HG03060 (cell line): ENCODE data around the gene MUC5AC.
"Not testable (repeated sequence)": the region's sequence is repeated elsewhere in the genome, so short reads cannot be mapped to it uniquely, and the experiment has no call there.

Experiments used
- ATAC-seq: cut with Tn5 transposase; IDR thresholded peaks from one replicate; pipeline ENCODE4 v1.9.1; 2021; ENCODE audit warnings: low read depth, moderate number of reproducible peaks; ENCODE audit not compliant: unreplicated experiment

Gene MUC5AC

DNA sequence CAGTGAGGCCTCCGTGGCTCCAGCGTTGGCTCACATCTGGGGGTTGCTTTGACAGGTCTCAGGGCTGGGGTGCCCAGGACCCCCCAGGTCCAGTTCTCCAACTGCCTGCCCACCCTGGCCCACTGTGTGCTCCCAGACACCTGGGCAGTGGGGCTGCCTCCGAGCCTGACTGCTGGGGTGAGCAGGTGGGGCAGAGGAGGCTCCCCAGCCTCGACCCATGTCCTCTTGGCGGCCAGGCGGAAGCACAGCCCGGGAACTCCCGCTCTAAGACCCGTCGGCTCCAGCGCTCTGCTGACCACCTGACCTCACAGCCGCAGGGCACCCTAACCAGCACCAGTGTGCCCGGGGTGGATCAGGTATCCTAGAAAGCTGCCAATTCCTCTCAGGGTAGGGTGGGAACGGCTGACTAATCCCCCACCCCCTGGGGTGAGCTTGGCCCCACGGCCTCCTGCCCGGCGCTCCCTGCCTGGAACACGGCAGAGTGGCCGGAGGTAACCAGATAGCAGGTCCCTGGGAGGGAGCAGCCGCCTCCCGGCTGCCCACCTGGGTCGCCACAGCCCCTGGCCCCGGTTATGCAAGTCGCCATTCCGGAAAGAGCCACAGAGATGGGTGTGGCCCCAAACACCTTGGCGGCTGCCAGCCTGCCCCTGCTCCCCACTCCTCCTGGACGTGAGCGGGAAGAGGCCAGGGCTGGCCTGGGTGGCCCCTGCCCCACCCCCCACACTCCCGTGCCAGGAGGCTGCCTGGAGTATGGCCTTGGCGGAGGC is 45.9 kb downstream of the MUC5AC start:
- ATAC-seq: no peak

GRCh38 chr11:1204381-1205101 is 46.8 kb downstream of the MUC5AC start:
- ATAC-seq: no peak

DNA sequence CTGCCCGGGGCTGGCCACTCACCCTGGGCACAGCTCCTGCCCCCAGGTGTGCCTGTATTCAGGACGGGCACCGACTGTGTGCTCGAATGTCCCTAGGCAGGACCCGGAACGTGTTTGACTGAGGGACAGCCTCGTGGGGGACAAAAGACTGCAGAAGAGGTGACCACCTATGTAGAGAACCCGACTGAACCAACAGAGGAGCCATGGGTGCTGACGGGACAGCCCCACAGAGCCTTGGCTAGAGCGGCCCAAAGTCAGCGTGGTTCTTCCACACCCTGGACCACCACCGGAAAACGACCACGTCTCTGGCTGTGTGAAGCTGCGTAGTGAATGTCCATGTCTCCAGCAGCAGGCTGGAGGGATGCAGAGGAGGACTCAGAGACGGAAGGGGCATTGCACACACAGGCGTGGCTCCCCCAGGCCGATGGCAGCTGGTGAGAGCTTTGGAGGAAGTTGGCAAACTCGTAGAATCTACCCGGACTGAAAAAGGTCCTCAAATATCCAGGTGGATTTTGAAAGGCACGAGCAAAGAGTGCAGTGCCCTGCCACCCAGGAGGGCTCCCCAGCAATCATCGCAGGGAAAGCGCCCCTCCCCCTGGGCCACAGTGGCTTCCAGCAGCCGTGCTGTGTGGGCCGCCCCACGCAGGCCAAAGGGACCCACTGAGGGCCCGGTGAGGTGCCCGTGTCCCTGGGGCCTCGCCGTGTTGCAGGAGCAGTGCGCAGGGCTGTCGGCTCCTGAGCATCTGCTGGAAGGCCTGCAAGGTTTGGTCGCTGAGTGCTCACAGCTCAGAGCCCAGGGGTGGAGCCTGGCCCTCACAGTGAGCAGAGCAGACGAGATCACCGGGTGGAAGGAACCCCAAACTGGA is 47.6 kb downstream of the MUC5AC start:
- ATAC-seq: no peak

GRCh38 chr11:1205987-1206331 is 48.2 kb downstream of the MUC5AC start:
- no peak for ATAC-seq

DNA sequence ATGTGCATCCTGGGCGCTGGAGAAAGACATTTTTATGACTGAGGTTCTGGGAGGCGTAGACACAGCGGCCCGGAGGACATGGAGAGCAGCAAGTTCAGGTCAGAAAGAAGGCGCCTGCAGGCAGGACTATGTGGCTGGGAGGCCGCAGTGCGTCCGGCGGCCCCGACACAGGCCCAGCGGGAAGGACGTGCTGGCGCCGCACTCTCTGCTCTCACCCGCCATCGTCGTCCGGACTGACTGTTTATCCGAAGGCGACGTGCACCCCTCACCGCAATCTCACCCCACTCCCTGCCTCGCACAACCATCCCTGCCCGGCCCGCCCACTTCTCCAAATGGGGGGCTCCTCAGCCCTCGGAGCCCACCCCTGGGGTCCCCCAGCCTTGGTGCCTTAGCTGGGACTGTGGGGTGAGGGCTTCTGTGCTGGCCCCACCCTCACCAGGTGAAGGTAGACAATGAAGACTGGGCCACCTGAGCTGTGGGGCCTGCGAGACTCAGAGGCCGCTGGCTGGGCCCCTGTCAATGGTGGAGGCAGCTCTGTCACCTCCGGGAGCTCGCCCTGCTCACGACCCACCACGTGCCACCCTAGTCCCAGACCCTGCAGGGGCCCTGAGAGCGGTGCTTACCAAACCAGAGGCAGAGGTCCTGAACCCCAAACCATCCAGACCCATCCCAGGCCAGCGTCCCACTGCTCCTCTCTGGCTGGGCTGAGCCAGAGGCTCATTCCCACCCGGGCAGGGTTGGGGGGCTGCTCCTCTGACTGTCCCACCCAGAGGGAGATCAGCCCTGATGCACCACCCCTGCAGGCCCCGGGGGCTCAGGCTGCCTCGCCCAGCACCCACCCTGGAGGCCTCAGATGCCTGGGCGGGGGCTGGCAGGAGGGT is 48.9 kb downstream of the MUC5AC start:
- no peak for ATAC-seq

- no peak for ATAC-seq
Measured at GRCh38 chr11:1207401-1208143, 49.8 kb downstream of the MUC5AC start.

- no peak for ATAC-seq
Measured at GRCh38 chr11:1208144-1208393, 50.3 kb downstream of the MUC5AC start.

GRCh38 chr11:1208394-1209261 is 50.9 kb downstream of the MUC5AC start:
- no peak for ATAC-seq

DNA sequence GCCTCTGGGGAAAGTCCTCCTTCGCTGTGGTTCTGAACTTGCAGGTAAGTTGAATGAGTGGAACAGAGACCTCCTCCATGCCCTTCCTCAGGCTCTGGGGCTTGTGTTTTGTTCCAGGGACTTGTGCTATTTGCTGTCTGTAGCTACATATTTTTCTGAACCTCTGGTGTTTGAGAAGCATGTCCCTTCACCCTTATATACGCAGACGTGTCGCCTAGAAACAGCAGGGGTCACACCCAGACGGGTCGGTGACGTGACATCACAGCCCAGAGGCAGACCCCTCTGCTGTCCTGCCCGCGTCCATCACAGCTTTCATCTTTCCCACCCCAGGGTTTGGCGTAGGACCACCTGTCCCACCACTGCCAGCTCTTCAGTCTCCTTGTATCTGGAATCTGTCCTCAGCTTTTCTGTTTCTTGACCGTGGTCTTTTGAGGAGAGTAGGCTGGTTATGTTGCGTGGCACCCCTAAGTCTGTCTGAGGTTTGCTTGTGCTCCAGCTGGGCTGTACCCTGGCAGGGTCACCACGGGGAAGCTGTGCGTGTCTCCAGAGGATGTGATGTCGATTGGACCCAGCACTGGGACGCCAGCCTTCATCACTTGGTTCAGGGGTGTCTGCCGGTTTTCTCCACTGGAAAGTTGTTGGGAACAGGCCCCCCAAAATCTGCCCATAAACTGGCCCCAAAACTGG is 51.8 kb downstream of the MUC5AC start:
- ATAC-seq: no peak

DNA sequence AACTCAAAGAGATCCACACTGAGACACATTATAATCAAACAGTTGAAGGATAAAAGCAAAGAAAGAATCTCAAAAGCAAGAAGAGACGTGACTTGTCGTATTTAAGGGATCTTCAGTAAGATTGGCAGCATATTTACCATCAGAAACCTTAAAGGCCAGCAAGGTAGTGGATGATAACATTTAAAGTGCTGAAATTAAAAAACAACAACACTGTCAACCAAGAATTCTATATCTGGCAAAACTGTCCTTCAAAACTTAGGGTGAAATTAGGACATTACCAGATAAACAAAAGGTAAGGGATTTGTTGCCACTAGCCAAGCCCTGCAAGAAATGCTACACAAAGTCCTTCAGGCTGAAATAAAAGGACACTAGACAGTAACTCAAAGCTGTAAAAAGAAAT is 54.1 kb downstream of the MUC5AC start:
- ATAC-seq: no peak

GRCh38 chr11:1215826-1216225 is 58.1 kb downstream of the MUC5AC start:
- not testable (repeated sequence) for ATAC-seq

GRCh38 chr11:1217151-1217550 is 59.4 kb downstream of the MUC5AC start:
- no peak for ATAC-seq

DNA sequence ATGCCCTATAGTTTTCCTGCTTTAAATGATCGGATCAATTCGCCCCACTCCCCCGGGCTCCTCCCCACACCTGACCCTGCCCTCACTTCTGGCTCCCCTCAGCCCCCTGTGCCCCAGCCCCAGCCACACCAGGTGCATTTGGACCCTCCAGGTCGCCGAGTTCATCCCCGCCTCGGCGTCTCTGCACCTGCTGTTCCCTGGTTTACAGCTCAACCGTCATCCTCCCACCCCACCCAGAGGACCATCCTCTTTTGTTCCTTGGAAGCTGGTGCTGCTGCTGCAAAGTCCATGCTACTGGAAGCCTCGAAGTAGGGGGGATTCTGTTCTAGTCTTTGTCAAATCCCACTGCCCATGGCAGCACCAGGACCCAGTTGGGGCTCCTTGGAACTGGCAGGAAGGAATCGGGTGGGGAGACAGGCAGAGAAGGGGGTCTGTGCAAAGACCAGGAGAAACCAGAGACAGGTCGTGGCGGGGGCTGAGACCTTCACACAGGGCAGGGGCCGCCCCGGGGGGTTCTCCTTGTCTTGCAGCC is 60.6 kb downstream of the MUC5AC start:
- no peak for ATAC-seq

DNA sequence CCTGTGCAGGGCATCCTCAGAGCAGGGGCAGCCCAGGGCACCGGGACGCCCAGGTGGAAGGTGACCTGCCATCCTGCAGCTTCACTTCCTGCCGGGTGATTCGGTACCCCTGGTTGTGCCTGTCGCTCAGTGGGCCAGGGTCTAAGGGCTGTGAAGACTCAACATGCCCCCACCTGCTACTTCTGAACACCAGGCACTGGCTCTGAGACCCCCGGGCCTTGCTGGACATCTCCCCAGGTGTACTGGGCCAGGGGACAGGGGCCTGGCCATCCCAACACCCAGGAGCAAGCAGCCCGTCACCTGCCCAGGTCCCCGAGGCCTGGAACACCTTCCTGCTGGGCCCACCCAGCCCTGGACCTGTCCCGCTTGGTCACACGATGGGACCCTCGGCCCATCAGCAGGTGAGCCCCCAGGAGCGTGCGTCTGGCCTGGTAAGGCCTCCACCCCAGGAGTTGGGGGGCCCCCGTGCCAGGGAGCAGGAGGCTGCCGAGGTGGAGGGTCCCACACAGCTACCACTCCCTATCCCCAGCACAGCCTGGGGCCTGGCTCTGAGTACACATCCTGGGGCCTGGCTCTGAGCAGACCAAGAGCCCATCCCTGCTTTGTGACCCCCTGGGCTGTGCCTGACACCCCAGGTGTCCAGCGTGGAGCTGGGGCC is 61.2 kb downstream of the MUC5AC start:
- no peak for ATAC-seq

- ATAC-seq: no peak
Measured at GRCh38 chr11:1219446-1219833, 61.7 kb downstream of the MUC5AC start.

GRCh38 chr11:1219834-1220815 is 62.4 kb downstream of the MUC5AC start:
- ATAC-seq: no peak
